NB4 (cell line): Measurements from ENCODE around the gene MXRA7.

ENCODE experiments used
- CTCF ChIP-seq: IDR thresholded peaks from one replicate; pipeline ENCODE4 v1.5.1; 2012; ENCODE audit warnings: low read depth, low read length
- POLR2A ChIP-seq: IDR thresholded peaks from 2 replicates; pipeline ENCODE4 v1.6.1; 2011; ENCODE audit warnings: mild to moderate bottlenecking; ENCODE audit not compliant: insufficient read length; ENCODE audit errors: extremely low read depth

DNA sequence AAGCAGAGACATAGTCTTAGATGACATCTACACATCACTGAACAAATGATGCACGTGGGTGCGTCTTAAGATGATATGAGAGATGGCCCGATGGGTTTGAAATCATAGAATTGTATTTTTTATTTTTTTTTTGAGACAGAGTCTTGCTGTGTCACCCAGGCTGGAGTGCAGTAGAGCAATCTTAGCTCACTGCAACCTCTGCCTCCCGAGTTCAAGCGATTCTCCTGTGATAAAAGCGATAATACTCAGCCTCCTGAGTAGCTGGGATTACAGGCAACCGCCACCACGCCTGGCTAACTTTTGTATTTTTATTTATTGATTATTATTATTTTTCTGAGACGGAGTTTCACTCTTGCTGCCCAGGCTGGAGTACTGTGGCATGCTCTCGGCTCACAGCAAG lies 72.5 kb downstream of the MXRA7 start:
- TF ChIP-seq CTCF (no peak), POLR2A (no peak)
